DMS153 treated with DMSO at 0.1 percent for 48 hours (cell line): ENCODE data around the gene ARHGAP40.
A peak's percentile ranks its signal among the peaks of the same experiment; 100 is the strongest.

Experiments
- DNase-seq: peaks from one replicate; lab custom pipeline; 2025; ENCODE audit not compliant: unreplicated experiment; lab: John Stamatoyannopoulos, UW

ARHGAP40 gene

GRCh38 chr20:38617011-38617829 lies 15.6 kb downstream of the ARHGAP40 start:
- DNase-seq, result no peak

- no peak for DNase-seq
These were observed 16.2 kb downstream of the ARHGAP40 start for GRCh38 chr20:38617830-38618196.

GRCh38 chr20:38620441-38620840 lies 18.8 kb downstream of the ARHGAP40 start:
- no peak for DNase-seq

- no peak for DNase-seq
These were observed 21.5 kb downstream of the ARHGAP40 start for GRCh38 chr20:38623061-38623460.

- no peak for DNase-seq
These were observed 22.5 kb downstream of the ARHGAP40 start for GRCh38 chr20:38624084-38624483.

- DNase-seq, result no peak
These were observed 24.3 kb downstream of the ARHGAP40 start for GRCh38 chr20:38625896-38626295.

GRCh38 chr20:38626921-38627659 lies 25.5 kb downstream of the ARHGAP40 start:
- no peak for DNase-seq

- DNase-seq, result no peak
These were observed 27.2 kb downstream of the ARHGAP40 start for GRCh38 chr20:38628580-38629470.

GRCh38 chr20:38629979-38630378 lies 28.4 kb downstream of the ARHGAP40 start:
- DNase-seq, result no peak

GRCh38 chr20:38630727-38631126 lies 29.1 kb downstream of the ARHGAP40 start:
- no peak for DNase-seq

- no peak for DNase-seq
These were observed 29.8 kb downstream of the ARHGAP40 start for GRCh38 chr20:38631155-38632022.

- DNase-seq, result peak; percentile 68
These were observed 32.0 kb downstream of the ARHGAP40 start for GRCh38 chr20:38633577-38634093.

GRCh38 chr20:38635721-38636288 lies 34.2 kb downstream of the ARHGAP40 start:
- DNase-seq, result no peak

- DNase-seq, result no peak
These were observed 38.9 kb downstream of the ARHGAP40 start for GRCh38 chr20:38640521-38640920.

GRCh38 chr20:38642498-38642897 lies 40.9 kb downstream of the ARHGAP40 start:
- no peak for DNase-seq

- DNase-seq, result no peak
These were observed 43.1 kb downstream of the ARHGAP40 start for GRCh38 chr20:38644588-38645260.

- DNase-seq, result no peak
These were observed 43.7 kb downstream of the ARHGAP40 start for GRCh38 chr20:38645351-38645750.

- peak; percentile 43 for DNase-seq
These were observed 44.6 kb downstream of the ARHGAP40 start for GRCh38 chr20:38645980-38646858.
